ENCODE data around the gene SMTN.
"Not testable (repeated sequence)": the region's sequence is repeated elsewhere in the genome, so short reads cannot be mapped to it uniquely, and the experiment has no call there.

Gene SMTN

DNA sequence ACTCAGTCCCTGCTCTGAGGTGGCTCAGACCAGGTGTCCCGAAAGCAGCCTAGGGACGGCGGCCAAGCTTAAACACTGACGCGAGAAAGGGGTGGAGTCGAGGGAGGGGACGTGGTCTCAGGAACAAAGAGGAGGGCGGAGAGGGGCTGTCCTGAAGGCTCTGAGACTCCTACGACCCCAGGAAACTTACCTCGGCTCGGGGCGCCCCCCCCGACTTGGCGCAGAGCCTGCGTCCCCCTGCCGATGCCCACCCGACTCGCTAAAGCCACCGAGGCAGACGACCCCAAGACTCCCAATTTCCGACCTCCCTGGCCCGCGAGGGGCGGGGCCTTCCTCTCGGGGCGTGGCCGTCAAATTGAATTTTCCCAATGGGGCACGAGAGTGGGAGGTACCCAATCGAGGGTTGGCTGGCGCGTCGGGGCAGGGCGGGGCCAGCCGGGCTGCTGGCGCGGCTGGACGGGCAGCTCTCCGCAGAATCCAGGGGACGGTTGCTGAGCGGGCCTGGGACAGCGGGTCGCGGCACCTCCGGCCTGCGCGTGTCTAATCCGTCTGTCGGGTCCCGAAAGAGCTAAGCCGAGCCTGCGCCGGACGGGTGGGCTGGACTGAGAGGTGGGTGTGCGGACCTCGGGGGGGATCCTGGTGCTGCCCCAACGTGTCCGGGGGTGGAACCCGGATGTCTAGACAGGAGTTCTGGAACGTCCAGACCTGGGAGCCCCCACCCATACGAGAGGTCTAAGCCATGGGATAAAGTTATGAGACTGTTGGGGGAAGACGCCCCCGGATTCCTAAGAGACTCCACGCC is at the start of gene SMTN:
Gene SMTN, plus strand, starts transcription at position 471 of the 802 bp plus-strand sequence. CDS start 1,941 bp downstream, outside the sequence.
- peak; percentile 90 for DNase-seq

DNA sequence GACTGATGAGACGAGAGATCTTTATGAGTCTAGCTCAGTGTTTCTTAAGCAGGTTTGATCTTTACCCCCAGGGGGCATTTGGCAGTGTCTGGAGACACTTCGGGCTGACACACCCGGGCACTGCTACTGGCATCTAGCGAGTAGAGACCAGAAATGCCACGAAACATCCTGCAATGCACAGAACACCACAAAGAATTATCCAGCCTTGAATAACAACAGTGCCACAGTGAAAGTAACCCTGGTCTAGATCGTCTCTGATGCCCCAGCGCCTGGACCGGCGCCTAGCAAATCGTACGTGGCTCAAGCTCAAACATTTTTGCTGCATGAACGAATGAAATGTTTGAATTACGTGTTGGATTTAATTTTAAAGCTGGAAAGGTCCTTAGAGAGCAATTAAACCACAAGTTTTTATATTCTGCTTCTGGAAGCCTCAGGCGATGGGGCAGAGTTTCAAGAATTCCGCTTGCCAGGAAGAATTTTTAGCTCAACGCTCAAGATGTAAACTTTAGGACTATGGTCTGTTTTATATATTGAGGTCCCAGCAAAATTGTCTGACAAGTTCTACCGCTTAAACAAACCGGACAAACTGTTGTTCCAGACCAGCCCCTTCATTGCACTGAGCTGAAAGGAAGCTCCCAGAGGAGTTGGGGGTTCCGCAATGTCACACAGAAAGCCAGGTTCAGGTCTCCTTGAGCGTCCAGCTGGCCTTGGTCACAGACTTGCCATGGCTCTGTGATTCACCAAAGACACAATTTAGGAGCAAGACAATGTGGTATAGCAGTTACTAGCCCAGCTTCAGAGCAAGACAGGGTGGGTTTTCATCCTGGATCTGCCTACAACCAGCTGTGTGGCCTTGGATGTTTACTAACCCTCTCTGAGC is 44.2 kb upstream of the SMTN start:
- DNase-seq = peak; percentile 79

DNA sequence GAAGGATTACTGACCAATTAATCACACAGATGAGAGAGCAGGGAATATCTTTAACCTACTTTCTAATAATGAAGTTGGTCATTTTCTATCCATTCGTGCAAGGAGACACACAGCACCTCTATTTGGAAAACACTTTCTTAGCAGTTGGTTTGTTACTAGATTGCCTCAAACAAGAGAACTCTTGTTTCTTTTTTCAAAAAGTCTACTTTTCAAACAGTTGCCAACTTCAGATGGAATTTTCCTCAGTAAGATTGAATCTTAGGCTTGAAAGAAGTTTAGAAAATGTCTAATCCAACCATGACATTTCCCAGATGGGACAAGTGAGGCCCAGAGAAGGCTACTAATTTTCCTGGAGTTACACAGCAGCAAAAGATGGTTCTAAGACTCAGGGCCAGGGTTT is 42.4 kb upstream of the SMTN start:
- no peak for DNase-seq

DNA sequence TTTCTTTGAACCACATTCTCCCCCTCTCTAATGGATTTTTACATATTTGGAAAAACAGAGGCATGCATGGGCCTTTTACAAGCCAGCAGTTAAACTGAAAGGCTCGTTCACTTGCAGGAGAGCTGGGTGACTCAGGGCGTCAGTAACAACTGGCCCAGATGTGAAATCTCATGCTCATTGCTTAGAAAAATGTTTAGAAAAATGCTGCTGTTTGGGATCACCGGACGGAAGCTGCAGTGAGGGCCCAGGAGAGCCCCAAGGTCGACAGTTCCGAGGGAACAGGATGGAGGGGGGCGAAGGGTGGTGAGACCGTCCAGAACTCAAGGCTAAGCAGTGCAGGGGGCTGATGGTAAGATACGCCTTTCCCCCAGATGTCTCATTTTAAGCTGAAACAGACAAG is 41.7 kb upstream of the SMTN start:
- DNase-seq = peak; percentile 62

DNA sequence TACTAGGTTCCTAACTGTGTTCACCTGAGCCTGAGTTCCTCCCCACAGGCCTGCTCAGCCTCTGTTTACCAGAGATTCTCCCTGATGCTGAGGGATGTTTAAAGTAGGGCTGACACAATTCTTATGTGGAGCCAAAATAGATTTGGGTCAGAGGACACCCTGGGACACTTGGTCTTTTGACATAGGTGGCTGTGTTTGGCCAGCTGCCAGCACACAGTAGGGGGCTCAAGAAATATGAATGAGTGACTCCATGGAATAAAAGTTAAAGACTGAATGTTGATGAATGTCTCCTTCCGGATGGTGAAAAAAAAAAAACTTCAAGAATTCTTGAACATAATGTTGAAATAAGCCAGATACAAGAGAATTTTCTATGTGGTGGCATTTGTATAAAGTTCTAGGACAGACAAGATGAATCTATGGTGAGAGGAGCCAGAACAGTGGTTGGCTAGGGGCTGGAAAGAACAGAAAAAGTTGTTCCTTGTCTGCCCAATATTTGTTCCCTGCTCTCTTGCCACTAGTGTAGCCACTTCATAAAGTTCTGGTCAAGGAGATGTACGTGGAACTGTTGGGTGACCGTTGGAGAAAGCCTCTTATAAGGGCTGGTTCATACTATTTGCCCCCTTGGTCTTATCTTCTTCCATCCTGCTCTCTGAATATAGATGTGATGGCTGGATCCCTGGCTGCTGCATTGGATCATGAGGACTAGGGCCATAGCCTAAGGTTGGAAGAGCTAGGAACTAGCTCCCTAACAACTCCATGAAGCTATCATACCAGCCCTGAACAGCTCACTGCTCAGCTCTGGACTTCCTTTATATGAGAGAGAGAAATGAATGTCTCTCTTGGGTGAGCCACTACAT is 40.3 kb upstream of the SMTN start:
- DNase-seq = no peak

DNA sequence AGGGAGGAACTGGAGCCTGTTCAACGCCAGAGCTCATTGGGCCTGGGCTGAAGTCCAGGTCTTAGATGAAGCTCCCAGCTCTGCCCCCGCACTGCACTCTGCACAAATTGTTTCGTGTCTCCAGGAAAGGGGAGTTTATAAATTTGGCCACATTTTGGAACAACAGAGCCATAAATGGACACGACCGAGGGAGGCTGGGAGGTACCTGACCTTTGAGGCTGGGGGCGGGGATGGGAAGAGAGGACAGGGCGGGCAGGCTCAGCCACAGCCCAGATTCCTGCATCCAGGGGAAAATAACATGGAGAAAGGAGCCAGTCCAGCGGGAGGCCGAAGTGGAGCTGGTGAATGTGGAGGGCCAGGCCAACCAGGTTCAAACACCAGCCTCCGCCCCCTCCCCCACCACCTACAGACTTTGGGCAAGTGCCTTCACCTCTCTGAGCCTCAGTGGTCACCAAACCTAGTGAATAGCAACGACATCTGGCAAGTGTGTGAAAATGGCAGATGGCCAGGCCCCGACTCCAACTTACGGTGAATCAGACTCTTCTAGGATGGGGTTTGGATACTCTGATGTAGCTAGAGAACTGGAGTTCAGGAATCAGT is 36.8 kb upstream of the SMTN start:
- peak; percentile 43 for DNase-seq

DNA sequence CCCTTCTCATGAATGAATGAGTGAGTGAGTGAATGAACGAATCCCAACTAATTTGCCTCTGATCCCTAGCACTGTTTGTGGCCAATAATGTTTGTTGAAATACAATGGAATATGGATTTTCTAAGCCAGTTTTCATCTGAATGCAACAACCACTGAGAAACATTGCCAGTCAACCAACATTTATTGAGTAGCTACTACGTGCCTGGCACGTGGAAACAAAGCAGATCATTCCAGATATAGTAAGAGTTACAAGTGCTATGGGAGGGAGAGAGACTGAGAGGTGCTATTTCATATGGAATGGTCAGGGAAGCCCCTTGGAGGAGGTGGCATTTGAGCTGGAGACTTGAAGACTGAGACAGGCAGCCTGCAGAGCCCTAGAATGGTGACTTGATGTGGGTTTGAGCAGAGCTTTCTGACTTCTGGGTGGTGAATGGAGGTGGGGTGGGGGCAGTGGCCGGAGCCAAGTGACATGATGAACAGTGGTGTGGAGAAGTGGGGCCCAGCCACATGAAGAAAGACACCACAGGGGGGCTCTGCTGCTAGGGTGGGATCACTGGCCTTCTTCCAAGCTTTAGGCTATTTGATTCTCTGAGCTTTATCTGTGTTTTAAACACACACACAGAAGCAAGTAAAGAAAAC is 35.1 kb upstream of the SMTN start:
- DNase-seq = no peak

DNA sequence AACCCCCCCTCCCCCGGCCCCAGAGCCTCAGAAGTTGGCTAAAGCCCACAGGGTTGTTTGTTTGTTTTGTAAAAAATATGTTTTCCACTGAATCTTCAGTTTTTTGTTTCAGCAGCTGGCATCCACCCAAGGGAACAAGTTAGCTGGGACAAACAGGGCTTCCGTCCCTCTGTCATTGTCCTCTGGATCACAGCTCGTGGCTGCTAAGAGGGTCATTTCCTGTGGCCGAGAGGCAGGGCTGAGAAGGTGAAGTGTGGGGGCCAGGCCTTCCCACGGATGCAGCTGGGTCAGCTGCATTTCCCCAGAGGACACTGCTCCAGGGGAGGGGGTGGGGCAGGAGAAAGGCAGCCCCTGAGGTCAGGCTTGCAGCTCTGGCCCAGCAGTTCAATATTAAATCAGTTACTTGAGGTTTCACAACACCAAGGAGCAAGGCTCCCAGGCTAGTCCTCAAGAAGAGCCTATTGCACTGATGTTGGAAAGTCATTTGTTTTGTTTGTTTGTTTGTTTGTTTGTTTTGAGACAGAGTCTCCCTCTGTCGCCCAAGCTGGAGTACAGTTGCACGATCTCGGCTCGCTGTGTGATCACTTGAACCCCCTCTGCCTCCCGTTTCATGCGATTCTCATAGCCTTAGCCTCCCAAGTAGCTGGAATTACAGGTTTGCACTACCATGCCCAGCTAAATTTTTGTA is 34.4 kb upstream of the SMTN start:
- no peak for DNase-seq

DNA sequence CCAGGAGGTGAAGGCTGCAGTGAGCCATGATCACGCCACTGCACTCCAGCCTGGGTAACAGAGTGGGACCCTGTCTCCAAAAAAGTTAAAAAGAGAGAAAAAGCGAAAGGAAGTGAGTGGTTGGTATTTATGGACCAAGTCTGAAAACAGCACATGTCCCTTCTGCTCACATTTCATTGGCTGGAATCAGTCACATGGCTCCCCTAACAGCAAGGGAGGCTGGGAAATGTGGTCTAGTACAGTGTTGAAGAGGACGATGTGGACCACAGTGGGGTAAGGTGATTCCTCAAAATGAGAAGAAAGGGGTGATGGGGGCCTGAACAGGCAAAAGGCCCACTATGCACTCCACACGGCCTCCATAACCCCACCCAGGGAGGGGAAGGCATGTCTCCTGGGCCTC is 32.5 kb upstream of the SMTN start:
- no peak for DNase-seq

DNA sequence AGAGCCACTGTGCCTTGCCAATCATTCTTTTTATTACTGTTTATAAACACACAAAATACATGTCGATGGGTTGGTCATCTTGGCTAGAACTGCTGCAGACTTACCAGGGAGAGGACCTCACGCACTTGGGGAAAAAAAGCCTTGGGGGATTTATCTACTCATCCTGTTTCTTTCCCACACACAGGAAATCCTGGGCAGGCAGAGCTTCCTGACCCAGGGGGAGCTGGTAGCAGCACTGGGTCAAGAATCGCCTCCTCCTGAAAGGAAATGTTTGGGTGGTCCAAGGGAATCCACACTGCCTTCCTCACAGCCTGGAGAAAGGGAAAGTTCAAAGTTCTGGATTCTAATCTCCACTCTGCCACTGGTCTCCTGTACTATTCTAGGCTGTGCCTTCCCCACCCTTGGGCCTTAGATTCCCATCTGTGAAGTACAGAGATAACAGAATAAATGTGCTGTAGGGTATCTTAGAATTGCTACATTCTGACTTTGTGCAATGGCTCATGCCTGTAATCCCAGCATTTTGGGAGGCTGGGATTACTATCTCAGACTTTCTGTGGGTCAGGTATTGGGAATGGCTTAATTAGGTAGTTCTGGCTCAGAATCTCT is 31.2 kb upstream of the SMTN start:
- no peak for DNase-seq

DNA sequence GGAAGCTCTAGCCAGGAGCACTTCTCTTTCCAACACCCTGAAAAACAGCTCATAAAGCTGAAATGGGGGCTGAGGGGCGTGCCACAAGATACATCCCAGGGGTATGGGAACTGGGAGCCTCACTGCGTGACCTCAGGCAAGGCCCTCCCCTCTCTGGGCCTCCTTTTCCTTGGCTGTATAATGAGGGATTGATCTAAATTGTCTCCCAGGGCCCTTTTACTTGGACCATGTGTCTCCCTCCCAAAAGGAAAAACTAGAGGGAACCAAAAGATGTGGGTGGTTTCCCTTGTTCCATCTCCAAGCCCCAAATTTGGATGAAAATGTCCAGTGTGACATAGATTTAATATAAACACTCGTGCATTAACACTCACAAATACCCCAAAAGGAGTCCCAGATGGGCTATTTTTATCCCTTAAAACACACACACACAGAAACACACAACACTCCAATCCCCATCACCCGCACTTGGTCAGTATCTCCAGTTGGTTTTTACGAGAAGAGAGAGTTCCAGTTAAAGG is 25.9 kb upstream of the SMTN start:
- DNase-seq = no peak

DNA sequence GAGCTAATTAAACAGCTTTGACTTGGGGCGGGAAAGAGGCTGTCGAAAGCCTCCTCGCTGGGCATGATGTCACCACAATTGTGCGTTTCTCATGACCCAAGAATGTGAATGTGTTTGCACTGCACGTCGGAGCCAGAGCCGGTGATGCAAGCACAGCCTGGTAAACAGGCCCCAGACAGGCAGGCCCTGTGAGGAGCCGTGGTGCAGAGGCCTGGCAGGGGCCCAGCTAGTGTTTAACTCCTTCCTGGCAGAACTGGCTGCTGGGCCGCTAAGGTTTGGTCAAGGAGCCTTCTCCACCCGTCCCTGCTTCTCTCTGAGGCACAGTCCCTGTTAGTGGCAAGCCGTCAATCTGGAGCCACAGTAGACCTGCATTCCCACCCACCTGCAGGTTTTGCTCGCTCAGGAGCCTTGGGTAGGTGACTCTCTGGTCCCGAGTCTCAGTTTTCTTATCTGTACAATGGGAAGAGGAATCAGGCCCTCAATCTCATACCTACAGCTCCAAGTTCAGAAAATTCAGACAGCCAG is 25.4 kb upstream of the SMTN start:
- peak; percentile 98 for DNase-seq

DNA sequence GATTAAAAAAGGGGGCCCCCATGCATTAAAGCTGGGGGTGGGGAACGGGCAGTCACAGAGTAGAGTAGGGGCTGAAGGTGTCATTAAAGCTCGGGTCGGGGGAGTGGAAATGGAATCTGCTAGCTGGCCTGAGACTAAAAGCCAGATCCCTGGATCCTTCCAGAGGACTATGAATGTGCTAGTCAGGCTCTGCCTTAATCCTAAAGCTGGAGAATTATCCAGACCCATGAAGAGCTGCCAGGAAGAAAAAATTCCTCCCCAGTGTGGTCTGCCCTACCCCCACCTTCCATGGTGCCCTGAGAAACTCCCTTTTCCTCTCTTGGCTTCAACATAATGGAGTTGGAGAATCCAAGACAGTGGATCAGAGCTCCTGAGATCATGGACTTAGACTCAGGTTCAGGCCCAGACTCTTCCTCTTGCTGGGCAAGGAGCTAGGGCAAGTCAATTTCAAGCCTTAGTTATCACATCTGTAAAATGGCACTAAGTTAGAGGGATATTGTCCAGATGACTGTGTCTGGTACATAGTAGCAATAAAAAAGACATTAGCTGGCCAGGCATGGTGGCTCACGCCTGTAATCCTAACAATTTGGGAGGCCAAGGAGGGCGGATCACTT is 24.0 kb upstream of the SMTN start:
- peak; percentile 26 for DNase-seq

DNA sequence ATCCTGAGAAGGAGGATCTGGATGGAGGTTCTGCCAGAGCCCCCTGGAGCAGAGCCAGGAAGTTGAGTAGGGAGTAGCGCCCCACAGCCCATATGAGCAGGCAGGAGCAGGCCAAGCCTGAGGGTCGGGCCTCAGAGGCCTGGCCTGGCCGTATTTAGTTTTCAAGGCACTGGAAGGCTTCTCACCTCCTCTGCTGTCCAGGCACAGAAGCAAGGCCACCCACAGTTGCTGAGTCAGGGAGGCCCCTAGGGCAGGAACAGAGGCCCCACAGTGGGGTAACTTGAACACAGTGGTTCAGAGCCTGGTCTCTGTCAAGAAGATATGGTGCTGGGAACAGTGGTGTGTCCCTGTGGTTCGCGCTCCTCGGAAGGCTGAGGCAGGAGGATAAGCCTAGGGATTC is 21.5 kb upstream of the SMTN start:
- DNase-seq = not testable (repeated sequence)

DNA sequence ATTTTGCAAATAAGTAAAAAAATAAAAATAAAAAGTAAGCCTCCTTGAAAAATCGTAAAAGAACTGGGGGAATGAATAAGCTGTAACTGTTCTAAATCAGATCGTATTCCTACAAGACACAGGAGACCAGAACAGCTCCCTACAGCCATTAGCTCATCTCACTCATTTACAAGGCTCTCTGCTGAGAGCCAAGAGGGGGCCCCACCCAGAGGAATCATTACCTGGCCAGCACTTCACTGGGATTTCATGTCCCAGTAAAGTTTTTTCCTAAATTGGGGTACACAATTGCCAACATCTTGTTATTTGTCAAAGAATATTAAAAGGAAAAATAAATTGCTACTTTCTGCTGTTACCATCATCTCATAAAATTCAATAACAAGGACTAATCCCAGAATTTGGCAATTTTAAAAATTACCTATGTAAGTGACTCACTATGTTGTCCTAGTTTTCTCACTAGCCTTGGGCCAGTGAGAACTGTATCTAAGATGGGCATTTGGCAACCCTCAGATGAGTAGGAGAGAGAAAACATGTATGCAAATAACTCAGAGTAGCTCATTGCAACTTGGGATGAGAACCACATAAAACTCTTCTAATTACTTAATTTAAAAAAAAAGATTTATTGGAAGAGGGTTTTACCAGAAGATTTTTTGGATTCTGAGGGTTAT is 18.4 kb upstream of the SMTN start:
- no peak for DNase-seq

DNA sequence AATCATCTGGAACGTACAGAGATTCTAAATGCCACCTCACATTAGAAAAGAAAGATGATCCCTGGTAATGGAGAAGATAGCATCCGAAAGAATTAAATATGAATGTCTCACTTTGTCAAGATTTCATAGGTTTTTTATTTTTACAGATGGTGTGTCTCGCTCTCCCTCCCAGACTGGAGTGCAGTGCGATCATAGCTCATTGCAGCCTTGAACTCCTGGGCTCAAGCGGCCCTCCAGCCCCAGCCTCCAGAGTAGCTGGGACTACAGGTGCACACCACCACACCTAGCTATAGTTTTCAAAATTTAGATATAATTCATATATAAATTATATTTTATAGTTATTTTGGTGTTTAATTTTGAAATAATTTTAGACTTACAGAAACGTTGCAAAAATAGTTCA is 16.7 kb upstream of the SMTN start:
- no peak for DNase-seq

DNA sequence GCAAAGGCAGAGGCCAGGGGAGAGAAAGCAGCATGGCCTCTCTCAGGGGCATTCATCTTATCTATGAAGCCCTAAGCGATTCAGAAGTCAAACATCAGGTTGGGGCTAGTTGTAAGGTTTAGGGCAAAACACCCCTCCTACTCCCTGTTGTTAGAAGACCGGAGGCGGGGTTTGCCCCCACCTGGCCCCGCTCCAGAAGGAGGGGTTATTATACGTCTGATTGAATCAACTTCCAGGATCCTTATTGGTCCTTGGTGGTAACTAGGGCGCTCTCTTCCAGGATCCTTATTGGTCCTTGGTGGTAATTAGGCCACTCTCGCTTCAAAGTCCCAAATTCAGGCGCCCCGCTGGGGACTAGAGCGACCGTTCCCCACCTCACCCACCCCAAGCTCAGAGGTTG is 12.1 kb upstream of the SMTN start:
- DNase-seq = no peak

DNA sequence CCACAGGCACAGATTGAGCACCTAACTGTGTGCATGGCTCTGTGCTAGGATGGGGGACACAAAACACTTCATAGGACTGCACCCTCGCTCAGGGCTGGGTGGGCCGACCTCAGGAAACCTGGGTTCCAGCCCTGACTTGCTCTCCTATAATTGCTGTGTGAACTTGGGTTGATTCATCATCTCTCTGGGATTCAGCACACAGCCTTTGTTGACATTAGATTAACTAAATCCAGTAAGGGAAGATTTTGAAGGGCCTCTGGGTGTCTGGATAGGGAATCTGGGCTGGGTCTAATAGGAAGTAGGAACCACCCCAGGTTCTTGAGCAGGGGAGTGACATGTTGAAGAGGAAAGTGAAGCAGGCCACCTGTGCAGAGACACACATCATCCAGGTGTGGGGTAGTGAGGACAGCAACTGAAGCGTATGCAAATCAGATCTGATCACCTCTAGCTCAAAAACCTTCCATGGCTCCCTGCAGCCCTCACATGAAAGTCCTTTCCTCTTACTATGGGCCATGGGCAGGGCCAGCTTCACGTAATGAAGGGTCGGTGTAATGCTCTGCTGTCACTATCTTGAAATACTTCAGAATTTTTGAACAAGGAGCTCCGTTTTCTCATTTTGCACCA is 11.3 kb upstream of the SMTN start:
- DNase-seq = not testable (repeated sequence)

DNA sequence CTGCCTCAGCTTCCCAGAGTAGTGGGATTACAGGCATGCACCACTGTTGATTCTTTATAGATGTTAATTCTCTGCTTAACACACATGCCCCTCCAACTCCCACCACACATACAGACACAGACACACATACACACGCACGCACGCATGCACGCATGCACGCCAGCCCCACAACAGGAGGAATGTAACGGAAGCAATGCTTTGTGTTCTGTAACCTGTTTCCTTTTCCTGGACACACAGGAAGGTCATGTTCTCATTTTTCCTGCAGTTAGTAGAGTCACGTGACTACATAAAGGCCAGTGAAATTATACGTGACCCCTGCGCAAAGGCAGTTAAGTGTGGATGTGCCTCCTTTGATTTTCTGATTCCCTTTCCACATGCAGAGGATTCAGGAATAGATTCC is 8.0 kb upstream of the SMTN start:
- not testable (repeated sequence) for DNase-seq
